KMS-11 (cell line): ENCODE measurements around the gene TMCO6.

Source experiments
- H2AFZ ChIP-seq: fragments of 200-600 bp; sonication (generic); 2 replicates; pipeline ENCODE4 v1.6.1; 2016; ENCODE audit warnings: antibody characterized with exemption, mixed run types, low read depth
- H3K27ac ChIP-seq: fragments of 200-600 bp; sonication (generic); 2 replicates; pipeline ENCODE4 v1.6.1; 2016; ENCODE audit warnings: mild to moderate bottlenecking, mixed run types
- H3K27me3 ChIP-seq: fragments of 200-600 bp; sonication (generic); 2 replicates; pipeline ENCODE4 v1.6.1; 2017; ENCODE audit warnings: mild to moderate bottlenecking, low read depth, mixed run types, moderate library complexity; ENCODE audit not compliant: insufficient read depth
- H3K36me3 ChIP-seq: fragments of 200-600 bp; sonication (generic); 2 replicates; pipeline ENCODE4 v1.6.1; 2017; ENCODE audit warnings: mild to moderate bottlenecking, mixed run types; ENCODE audit not compliant: insufficient read depth
- H3K4me1 ChIP-seq: fragments of 200-600 bp; sonication (generic); 2 replicates; pipeline ENCODE4 v1.6.1; 2016; ENCODE audit warnings: mild to moderate bottlenecking, low read depth, mixed run types; ENCODE audit not compliant: poor library complexity, severe bottlenecking
- H3K4me2 ChIP-seq: fragments of 200-600 bp; sonication (generic); 2 replicates; pipeline ENCODE4 v1.7.0; 2016; ENCODE audit warnings: mild to moderate bottlenecking, mixed run types
- H3K4me3 ChIP-seq: fragments of 200-600 bp; sonication (generic); IDR thresholded peaks from 2 replicates; pipeline ENCODE4 v1.6.1; 2017; ENCODE audit warnings: low read depth, low read length, mixed read lengths; ENCODE audit not compliant: insufficient read depth
- H3K79me2 ChIP-seq: fragments of 200-600 bp; sonication (generic); 2 replicates; pipeline ENCODE4 v1.6.1; 2016; ENCODE audit warnings: low read depth, mixed run types; ENCODE audit not compliant: insufficient read depth
- H3K9ac ChIP-seq: fragments of 200-600 bp; sonication (generic); 2 replicates; pipeline ENCODE4 v1.6.1; 2016; ENCODE audit warnings: mild to moderate bottlenecking, mixed run types
- H4K20me1 ChIP-seq: fragments of 200-600 bp; sonication (generic); 2 replicates; pipeline ENCODE4 v1.6.1; 2016; ENCODE audit warnings: mild to moderate bottlenecking, mixed run types; ENCODE audit not compliant: insufficient read depth
- TF ChIP-seq, protein P1 (sequence below): fragments of 200-600 bp; sonication (generic); conservative IDR thresholded peaks from 2 replicates; pipeline ENCODE4 v1.6.1; 2017; ENCODE audit warnings: low read depth, mild to moderate bottlenecking, antibody characterized with exemption, low read length, moderate library complexity, mixed read lengths

The TMCO6 gene

DNA sequence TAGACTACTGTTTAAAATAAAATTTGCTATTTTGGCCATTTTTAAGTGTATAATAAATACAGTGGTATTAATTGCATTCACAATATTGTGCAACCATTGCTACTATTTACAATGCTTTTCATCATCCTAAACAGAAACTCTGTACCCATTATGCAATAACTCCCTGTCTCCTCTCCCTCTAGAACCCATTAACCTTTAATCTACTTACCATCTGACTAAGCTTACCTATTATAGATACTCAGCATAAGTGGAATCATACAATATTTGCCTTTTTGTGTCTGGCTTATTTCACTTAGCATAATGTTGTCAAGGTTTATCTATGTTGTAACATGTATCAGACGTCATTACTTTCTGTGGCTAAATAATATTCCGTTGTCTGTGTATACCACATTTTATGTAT is 32.2 kb upstream of the TMCO6 start:
- Histone ChIP-seq H3K4me1 (no peaks in the 10 kb centered on the region), H3K36me3 (no peaks in the 10 kb centered on the region), H3K9ac (no peak overlapping the region), H2AFZ (no peak overlapping the region), H3K79me2 (no peaks in the 10 kb centered on the region), H3K4me3 (no peak overlapping the region), H4K20me1 (no peaks in the 10 kb centered on the region), H3K4me2 (no peak overlapping the region), H3K27me3 (no peaks in the 10 kb centered on the region), H3K27ac (no peak overlapping the region)
- TF ChIP-seq, protein P1, sequence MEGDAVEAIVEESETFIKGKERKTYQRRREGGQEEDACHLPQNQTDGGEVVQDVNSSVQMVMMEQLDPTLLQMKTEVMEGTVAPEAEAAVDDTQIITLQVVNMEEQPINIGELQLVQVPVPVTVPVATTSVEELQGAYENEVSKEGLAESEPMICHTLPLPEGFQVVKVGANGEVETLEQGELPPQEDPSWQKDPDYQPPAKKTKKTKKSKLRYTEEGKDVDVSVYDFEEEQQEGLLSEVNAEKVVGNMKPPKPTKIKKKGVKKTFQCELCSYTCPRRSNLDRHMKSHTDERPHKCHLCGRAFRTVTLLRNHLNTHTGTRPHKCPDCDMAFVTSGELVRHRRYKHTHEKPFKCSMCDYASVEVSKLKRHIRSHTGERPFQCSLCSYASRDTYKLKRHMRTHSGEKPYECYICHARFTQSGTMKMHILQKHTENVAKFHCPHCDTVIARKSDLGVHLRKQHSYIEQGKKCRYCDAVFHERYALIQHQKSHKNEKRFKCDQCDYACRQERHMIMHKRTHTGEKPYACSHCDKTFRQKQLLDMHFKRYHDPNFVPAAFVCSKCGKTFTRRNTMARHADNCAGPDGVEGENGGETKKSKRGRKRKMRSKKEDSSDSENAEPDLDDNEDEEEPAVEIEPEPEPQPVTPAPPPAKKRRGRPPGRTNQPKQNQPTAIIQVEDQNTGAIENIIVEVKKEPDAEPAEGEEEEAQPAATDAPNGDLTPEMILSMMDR, result no peak

DNA sequence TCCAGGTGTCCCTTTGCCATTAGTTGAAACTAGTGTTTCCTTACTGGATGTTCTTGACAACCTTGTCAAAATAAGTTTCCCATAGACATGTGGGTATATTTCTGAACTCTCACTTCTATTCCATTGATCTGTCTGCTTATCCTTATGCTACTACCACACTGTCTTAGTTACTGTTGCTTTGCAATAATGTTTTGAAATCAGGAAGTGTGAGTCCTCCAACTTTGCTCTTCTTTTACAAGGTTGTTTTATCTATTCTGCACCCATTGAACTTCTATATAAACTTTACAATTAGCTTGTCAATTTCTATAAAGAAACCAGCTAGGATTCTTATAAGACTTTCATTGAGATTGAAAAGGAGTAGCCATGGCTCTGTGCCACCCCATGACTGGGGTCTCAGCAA is 30.5 kb upstream of the TMCO6 start:
- H3K4me2 ChIP-seq, result no peak overlapping the region
- H3K36me3 ChIP-seq, result no peaks in the 10 kb centered on the region
- H3K9ac ChIP-seq, result no peak overlapping the region
- H3K27ac ChIP-seq, result no peak overlapping the region
- H2AFZ ChIP-seq, result no peak overlapping the region
- TF ChIP-seq, protein P1, result no peak
- no peaks in the 10 kb centered on the region for H3K4me1 ChIP-seq
- H3K4me3 ChIP-seq, result no peak overlapping the region
- H3K79me2 ChIP-seq, result no peaks in the 10 kb centered on the region
- no peaks in the 10 kb centered on the region for H3K27me3 ChIP-seq
- no peaks in the 10 kb centered on the region for H4K20me1 ChIP-seq

- Histone ChIP-seq H3K27ac (no peak overlapping the region), H2AFZ (no peak overlapping the region), H3K4me1 (no peaks in the 10 kb centered on the region), H3K27me3 (no peaks in the 10 kb centered on the region), H3K79me2 (no peaks in the 10 kb centered on the region), H3K9ac (no peak overlapping the region), H3K4me3 (no peak overlapping the region), H4K20me1 (no peaks in the 10 kb centered on the region), H3K36me3 (no peaks in the 10 kb centered on the region), H3K4me2 (no peak overlapping the region)
- TF ChIP-seq, protein P1, result no peak
Measured at GRCh38 chr5:140609126-140609525, 30.1 kb upstream of the TMCO6 start.

DNA sequence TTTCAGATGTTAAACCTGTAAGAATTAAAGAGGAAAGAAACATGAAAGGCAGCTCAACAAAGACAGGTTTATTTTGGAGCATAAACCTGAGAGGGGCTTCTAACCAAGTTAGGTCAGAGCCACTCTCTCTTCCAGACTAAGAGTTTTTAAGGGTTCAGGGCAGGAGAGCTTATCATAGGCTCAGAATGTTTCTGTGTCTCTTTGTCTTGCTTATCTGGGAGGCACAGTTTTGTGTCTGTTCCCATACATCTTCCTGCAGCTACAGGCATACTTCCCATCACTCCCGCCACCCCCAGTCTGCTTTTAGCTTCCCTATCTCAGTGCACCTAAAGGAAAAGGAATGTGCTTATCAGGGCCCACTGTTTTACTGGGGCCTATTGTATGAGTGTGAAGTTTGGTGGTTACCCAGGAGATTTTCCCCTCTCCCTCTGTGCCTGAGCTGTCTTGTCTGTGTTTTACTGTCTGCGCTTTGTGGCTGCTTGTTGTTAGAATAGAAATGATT is 28.2 kb upstream of the TMCO6 start:
- Histone ChIP-seq H3K4me1 (no peaks in the 10 kb centered on the region), H2AFZ (no peak overlapping the region), H3K4me2 (no peak overlapping the region), H3K9ac (no peak overlapping the region), H3K27me3 (no peaks in the 10 kb centered on the region), H3K4me3 (no peak overlapping the region), H3K79me2 (no peaks in the 10 kb centered on the region), H4K20me1 (no peaks in the 10 kb centered on the region), H3K36me3 (no peaks in the 10 kb centered on the region), H3K27ac (no peak overlapping the region)
- TF ChIP-seq, protein P1, result no peak
